ENCODE data around the gene YBX1. TPM values are rescaled to one million over a fixed set of nuclear protein-coding genes. Genes with fewer than 3 reads are reported as not detected.

The YBX1 gene
- total RNA-seq, 4 donors from 2014 or later: 236 to 470 (median 287) TPM

- DNase-seq: no peak
- no peak overlapping the region for H3K4me3 ChIP-seq
- H3K27ac ChIP-seq: no peak overlapping the region
- H3K9me3 ChIP-seq: no peaks in the 10 kb centered on the region
- peaks cover 0 to 10% (median 0%) of the 10 kb centered on the region in 4 donors for H3K4me1 ChIP-seq
- TF ChIP-seq POLR2A (IDR thresholded peaks at IDR 0.05): no peak
- no peaks in the 10 kb centered on the region for H3K36me3 ChIP-seq
- H3K27me3 ChIP-seq: no peaks in the 10 kb centered on the region
Observed at GRCh38 chr1:42740851-42741580, 58.8 kb downstream of the YBX1 start.

- no peaks in the 10 kb centered on the region for H3K27me3 ChIP-seq
- H3K4me3 ChIP-seq: no peak overlapping the region
- no peak overlapping the region for H3K27ac ChIP-seq
- peaks cover 0 to 3% (median 0%) of the 10 kb centered on the region in 4 donors for H3K4me1 ChIP-seq
- peaks cover 0 to 5% (median 0%) of the 10 kb centered on the region in 3 donors for H3K36me3 ChIP-seq
- no peaks in the 10 kb centered on the region for H3K9me3 ChIP-seq
- DNase-seq: no peak
- TF ChIP-seq CTCF (IDR thresholded peaks at IDR 0.05) (no peak), POLR2A (IDR thresholded peaks at IDR 0.05) (no peak)
Observed at GRCh38 chr1:42741706-42742105, 59.5 kb downstream of the YBX1 start.

GRCh38 chr1:42742141-42742540 is 59.9 kb downstream of the YBX1 start:
- H3K9me3 ChIP-seq: no peaks in the 10 kb centered on the region
- no peak for DNase-seq
- H3K36me3 ChIP-seq: peaks cover 0 to 5% (median 0%) of the 10 kb centered on the region in 3 donors
- H3K4me3 ChIP-seq: no peak overlapping the region
- no peak overlapping the region for H3K27ac ChIP-seq
- no peak for TF ChIP-seq CTCF (IDR thresholded peaks at IDR 0.05)
- TF ChIP-seq POLR2A (IDR thresholded peaks at IDR 0.05): no peak
- H3K4me1 ChIP-seq: no peaks in the 10 kb centered on the region
- H3K27me3 ChIP-seq: no peaks in the 10 kb centered on the region

- Histone ChIP-seq H3K27ac (no peak overlapping the region), H3K27me3 (no peaks in the 10 kb centered on the region), H3K36me3 (peaks cover 0 to 5% (median 0%) of the 10 kb centered on the region in 3 donors), H3K4me3 (no peak overlapping the region), H3K9me3 (no peaks in the 10 kb centered on the region), H3K4me1 (no peaks in the 10 kb centered on the region)
- peak in 1 of 3 donors; percentile 22 for DNase-seq
- TF ChIP-seq POLR2A (IDR thresholded peaks at IDR 0.05) (no peak), CTCF (IDR thresholded peaks at IDR 0.05) (no peak)
Observed at GRCh38 chr1:42742617-42743316, 60.5 kb downstream of the YBX1 start.

GRCh38 chr1:42743317-42744147 is 61.3 kb downstream of the YBX1 start:
- Histone ChIP-seq H3K4me1 (no peaks in the 10 kb centered on the region), H3K4me3 (no peak overlapping the region), H3K27me3 (no peaks in the 10 kb centered on the region), H3K9me3 (no peaks in the 10 kb centered on the region), H3K27ac (no peak overlapping the region), H3K36me3 (peaks cover 0 to 8% (median 0%) of the 10 kb centered on the region in 3 donors)
- DNase-seq: peak in 1 of 3 donors; percentile 21
- TF ChIP-seq CTCF (IDR thresholded peaks at IDR 0.05) (no peak), POLR2A (IDR thresholded peaks at IDR 0.05) (no peak)

Data from Peyer's patch (tissue), 4 donors.